Mucosa of descending colon (tissue), 3 donors: ENCODE data around the gene OTOP3. TPM values are rescaled to one million over a fixed set of nuclear protein-coding genes. Genes with fewer than 3 reads are reported as not detected.
"Not testable (repeated sequence)": the region's sequence is repeated elsewhere in the genome, so short reads cannot be mapped to it uniquely, and the experiment has no call there.

Experiments used
- ATAC-seq: fragments of 200-7000 bp; cut with Tn5 transposase; one replicate; pipeline ENCODE4 v1.9.1; 2020; ENCODE audit warnings: mild to moderate bottlenecking, moderate library complexity
- DNase-seq, 3 donors: peaks; one replicate each; pipeline ENCODE4 v3.0.0-alpha.2; 2020
- H3K36me3 ChIP-seq: fragments of 200-600 bp; one replicate; pipeline ENCODE4 v1.8.0; 2021; ENCODE audit warnings: low read depth, mild to moderate bottlenecking
- H3K4me1 ChIP-seq: fragments of 200-600 bp; one replicate; pipeline ENCODE4 v1.8.0; 2021; ENCODE audit warnings: low read depth, mild to moderate bottlenecking
- H3K4me3 ChIP-seq: fragments of 200-600 bp; one replicate; pipeline ENCODE4 v1.8.0; 2021; ENCODE audit warnings: mild to moderate bottlenecking
- H3K9me3 ChIP-seq: fragments of 200-600 bp; one replicate; pipeline ENCODE4 v1.8.0; 2021; ENCODE audit warnings: mild to moderate bottlenecking
- CTCF ChIP-seq: fragments of 200-600 bp; IDR thresholded peaks from one replicate; pipeline ENCODE4 v1.8.0; 2022; ENCODE audit warnings: antibody characterized with exemption, mild to moderate bottlenecking
- intact Hi-C, 2 donors: fragments of 100-400 bp; cut with DNase I in 1 of 2; cut with micrococcal nuclease in 1 of 2; formaldehyde crosslinking; loops; one replicate each; pipeline versions ENCODE4 v1.11.0 to v1.11.1; 2022; cut with DNase I, micrococcal nuclease
- total RNA-seq, 3 donors: library from RNA; stranded (reverse); fragmentation: NEBNext Ultra II Directional in 2 of 3; extraction: Animal tissue kit (Norgen Biotek cat#: 25700) in 2 of 3; gene quantifications; one replicate each; pipeline versions ENCODE4 v1.2.1 to v1.2.4, GENCODE V29; 2021 to 2023
- donor health status: DM: no; HTN: no; CAD: no; lungs with moderate emphysema.
- donor health status: DM: no; HTN: no; CAD: no.
- donor health status: DM: no; HTN: yes; CAD: no.

OTOP3 gene
- total RNA-seq, 3 donors from 2014 or later, result 0.38 to 2.8 (median 1.5) TPM

GRCh38 chr17:74903034-74903433 lies 32.7 kb upstream of the OTOP3 start:
- no peak for ATAC-seq
- intact Hi-C loops, result no loop called here
- DNase-seq, result no peak
- no peaks in the 10 kb centered on the region for H3K9me3 ChIP-seq
- TF ChIP-seq CTCF, result no peak
- H3K4me1 ChIP-seq, result no peaks in the 10 kb centered on the region
- H3K36me3 ChIP-seq, result no peaks in the 10 kb centered on the region
- H3K4me3 ChIP-seq, result no peak overlapping the region

DNA sequence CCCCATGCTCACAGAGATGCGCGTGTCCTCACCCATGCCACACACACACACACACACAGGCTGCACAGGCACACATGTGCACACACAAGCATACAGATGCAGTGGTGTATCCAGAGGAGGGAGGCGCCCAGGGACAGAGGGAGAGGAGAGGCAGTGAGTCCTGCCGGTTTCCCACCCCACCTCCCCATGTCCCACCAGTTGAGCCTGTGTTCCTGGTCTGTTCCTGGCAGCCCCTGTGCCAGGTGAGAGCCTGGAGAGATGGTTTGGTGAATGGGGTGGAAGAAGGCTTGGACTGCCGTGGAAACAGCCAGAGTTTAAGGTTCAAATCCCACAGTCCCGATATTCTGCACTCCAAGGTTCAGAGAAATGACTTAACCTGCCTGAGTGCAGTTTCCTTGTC lies 32.0 kb upstream of the OTOP3 start:
- Histone ChIP-seq H3K4me3 (no peak overlapping the region), H3K4me1 (no peaks in the 10 kb centered on the region), H3K36me3 (no peaks in the 10 kb centered on the region), H3K9me3 (no peaks in the 10 kb centered on the region)
- DNase-seq (no peak), ATAC-seq (no peak)
- intact Hi-C loops, result no loop called here
- TF ChIP-seq CTCF, result no peak

GRCh38 chr17:74904687-74905409 lies 30.9 kb upstream of the OTOP3 start:
- Histone ChIP-seq H3K4me1 (no peaks in the 10 kb centered on the region), H3K9me3 (no peaks in the 10 kb centered on the region), H3K36me3 (no peaks in the 10 kb centered on the region), H3K4me3 (no peak overlapping the region)
- DNase-seq (no peak), ATAC-seq (no peak)
- no peak for TF ChIP-seq CTCF
- intact Hi-C loops, result no loop called here

GRCh38 chr17:74906214-74906793 lies 29.4 kb upstream of the OTOP3 start:
- H3K9me3 ChIP-seq, H3K4me1 ChIP-seq, H3K4me3 ChIP-seq, DNase-seq, ATAC-seq, intact Hi-C loops, H3K36me3 ChIP-seq: not testable (repeated sequence)

DNA sequence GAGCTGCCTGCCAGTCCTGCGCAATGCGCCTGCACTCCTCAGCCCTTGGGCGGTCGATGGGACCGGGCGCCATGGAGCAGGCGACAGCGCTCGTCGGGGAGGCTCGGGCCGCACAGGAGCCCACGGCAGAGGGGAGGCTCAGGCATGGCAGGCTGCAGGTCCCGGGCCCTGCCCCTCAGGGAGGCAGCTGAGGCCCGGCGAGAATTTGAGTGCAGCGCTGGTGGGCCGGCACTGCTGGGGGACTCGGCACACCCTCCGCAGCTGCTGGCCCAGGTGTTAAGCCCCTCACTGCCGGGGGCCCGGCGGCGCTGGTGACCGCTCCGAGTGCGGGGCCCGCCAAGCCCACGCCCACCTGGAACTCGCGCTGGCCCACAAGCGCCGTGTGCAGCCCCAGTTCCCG lies 28.7 kb upstream of the OTOP3 start:
- ATAC-seq, result no peak
- Histone ChIP-seq H3K4me1 (no peaks in the 10 kb centered on the region), H3K36me3 (no peaks in the 10 kb centered on the region), H3K9me3 (no peaks in the 10 kb centered on the region), H3K4me3 (no peak overlapping the region)
- DNase-seq, result no peak
- no peak for TF ChIP-seq CTCF
- intact Hi-C loops, result no loop called here

- ATAC-seq, H3K9me3 ChIP-seq, DNase-seq, intact Hi-C loops, H3K36me3 ChIP-seq, H3K4me1 ChIP-seq, H3K4me3 ChIP-seq: not testable (repeated sequence)
Measured at GRCh38 chr17:74909097-74909496, 26.6 kb upstream of the OTOP3 start.

- intact Hi-C loops, H3K4me3 ChIP-seq, H3K36me3 ChIP-seq, H3K9me3 ChIP-seq, H3K4me1 ChIP-seq, DNase-seq, ATAC-seq: not testable (repeated sequence)
Measured at GRCh38 chr17:74911423-74911822, 24.3 kb upstream of the OTOP3 start.
